Astrocyte (in vitro differentiated cells and primary cell): Measurements from ENCODE around the gene TRIB2. TPM values are rescaled to one million over a fixed set of nuclear protein-coding genes. Genes with fewer than 3 reads are reported as not detected.

ENCODE experiments used
- DNase-seq: peaks from one replicate; pipeline ENCODE4 v3.0.0-alpha.2; 2010; ENCODE audit warnings: low read depth
- FAIRE-seq: peaks from 2 replicates; lab custom pipeline; 2011; peaks lifted over from hg19 to GRCh38; lab: Jason Lieb, UNC
- H2AFZ ChIP-seq: 2 replicates; pipeline ENCODE4 v1.6.0; 2012; ENCODE audit warnings: low read depth, low read length, inconsistent platforms
- H3K27ac ChIP-seq: 2 replicates; pipeline ENCODE4 v1.5.1; 2011; ENCODE audit warnings: low read depth, low read length, inconsistent platforms
- H3K27me3 ChIP-seq: 2 replicates; pipeline ENCODE4 v1.6.0; 2011; ENCODE audit warnings: low read length, inconsistent platforms; ENCODE audit not compliant: insufficient read depth
- H3K36me3 ChIP-seq: 2 replicates; pipeline ENCODE4 v1.5.1; 2011; ENCODE audit warnings: low read length, inconsistent platforms; ENCODE audit not compliant: insufficient read depth
- H3K4me1 ChIP-seq: 2 replicates; pipeline ENCODE4 v1.5.1; 2011; ENCODE audit warnings: low read length, inconsistent platforms; ENCODE audit not compliant: insufficient read depth
- H3K4me2 ChIP-seq: 2 replicates; pipeline ENCODE4 v1.6.0; 2012; ENCODE audit warnings: low read length, inconsistent platforms
- H3K4me3 ChIP-seq: 2 replicates; pipeline ENCODE4 v1.5.1; 2011; ENCODE audit warnings: low read depth, mild to moderate bottlenecking, low read length, inconsistent platforms; ENCODE audit not compliant: insufficient read depth
- H3K79me2 ChIP-seq: 2 replicates; pipeline ENCODE4 v1.6.0; 2012; ENCODE audit warnings: mild to moderate bottlenecking, low read length, inconsistent platforms; ENCODE audit not compliant: insufficient read depth
- H3K9ac ChIP-seq: 2 replicates; pipeline ENCODE4 v1.6.0; 2012; ENCODE audit warnings: mild to moderate bottlenecking, low read length, inconsistent platforms
- H3K9me3 ChIP-seq: 2 replicates; pipeline ENCODE4 v1.5.1; 2012; ENCODE audit warnings: low read depth, mild to moderate bottlenecking, low read length, inconsistent platforms; ENCODE audit not compliant: insufficient read depth
- H4K20me1 ChIP-seq: 2 replicates; pipeline ENCODE4 v1.6.0; 2012; ENCODE audit warnings: low read length, inconsistent platforms; ENCODE audit not compliant: insufficient read depth
- H3K27ac Mint-ChIP-seq: one replicate; pipeline ENCODE4 v1.8.0; 2021; ENCODE audit warnings: mild to moderate bottlenecking, mixed read lengths; ENCODE audit not compliant: unreplicated experiment
- H3K27me3 Mint-ChIP-seq: one replicate; pipeline ENCODE4 v1.8.0; 2021; ENCODE audit warnings: low read depth, mixed read lengths; ENCODE audit not compliant: unreplicated experiment
- H3K36me3 Mint-ChIP-seq: one replicate; pipeline ENCODE4 v1.8.0; 2021; ENCODE audit warnings: low read depth, mixed read lengths; ENCODE audit not compliant: unreplicated experiment
- H3K4me1 Mint-ChIP-seq: one replicate; pipeline ENCODE4 v1.8.0; 2021; ENCODE audit warnings: low read depth, mixed read lengths; ENCODE audit not compliant: unreplicated experiment
- H3K4me3 Mint-ChIP-seq: one replicate; pipeline ENCODE4 v1.8.0; 2021; ENCODE audit warnings: mild to moderate bottlenecking, moderate library complexity, mixed read lengths; ENCODE audit not compliant: unreplicated experiment
- H3K9me3 Mint-ChIP-seq: one replicate; pipeline ENCODE4 v1.8.0; 2021; ENCODE audit warnings: mild to moderate bottlenecking, mixed read lengths; ENCODE audit not compliant: unreplicated experiment
- EZH2 ChIP-seq: IDR thresholded peaks from 2 replicates; pipeline ENCODE4 v1.6.1; 2012; ENCODE audit warnings: mild to moderate bottlenecking, low read length, inconsistent platforms; ENCODE audit not compliant: insufficient read depth
- total RNA-seq: library from RNA; stranded (reverse); gene quantifications from 2 replicates; pipeline ENCODE4 v1.2.1, GENCODE V29; 2021
- TF ChIP-seq, protein P1 (sequence below): IDR thresholded peaks from 2 replicates; pipeline ENCODE4 v1.5.1; 2011; ENCODE audit warnings: low read depth, mild to moderate bottlenecking, inconsistent platforms, low read length, moderate library complexity; ENCODE audit not compliant: insufficient read depth

Gene TRIB2
- total RNA-seq, 1 donor from 2014 or later: 22.6 TPM

DNA sequence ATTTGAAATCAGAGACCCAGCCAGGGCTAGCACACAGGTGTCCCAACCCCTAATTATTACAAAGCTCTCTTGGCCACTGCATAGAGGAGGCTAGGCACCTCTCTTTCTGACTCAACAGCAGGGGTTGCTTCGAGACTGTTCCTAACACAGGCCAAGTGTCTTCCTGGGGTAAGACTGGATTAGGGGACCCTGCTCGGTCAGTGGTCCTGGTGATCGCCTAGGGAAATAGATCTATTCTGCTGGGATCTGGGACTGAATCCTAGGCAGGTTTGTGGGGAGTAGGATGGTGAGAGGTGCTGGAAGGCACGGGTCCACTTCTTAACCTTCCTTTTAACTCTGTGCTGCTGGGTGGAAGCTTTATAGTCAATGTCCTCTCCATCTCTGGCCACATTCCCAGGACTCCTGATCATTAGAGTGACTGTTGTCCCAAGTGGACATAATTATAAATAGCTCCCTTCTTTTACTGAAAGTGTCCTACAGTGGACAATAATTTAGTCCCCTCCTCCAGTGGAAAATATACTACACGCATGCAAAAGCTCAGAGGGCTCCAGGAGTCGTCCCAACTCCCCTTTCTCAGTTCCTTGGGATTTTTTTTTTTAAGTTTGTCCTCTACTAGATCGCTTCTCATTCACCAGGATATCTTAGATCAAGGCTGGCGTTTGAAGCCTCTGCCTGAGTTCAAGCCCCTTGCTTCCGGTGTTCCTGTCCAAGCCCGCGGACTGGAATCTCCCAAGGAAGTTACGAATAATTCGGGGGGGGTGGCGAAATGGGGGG is 1.3 kb upstream of the TRIB2 start:
- H3K9ac ChIP-seq: peak overlapping the region; percentile 91
- peak overlapping the region; percentile 74 for H3K4me3 ChIP-seq
- H3K27ac ChIP-seq: peak overlapping the region; percentile 60
- H3K4me1 Mint-ChIP-seq: peaks cover 22% of the 10 kb centered on the region
- peaks cover 1% of the 10 kb centered on the region for H3K9me3 Mint-ChIP-seq
- H3K36me3 ChIP-seq: no peaks in the 10 kb centered on the region
- peak overlapping the region; percentile 88 for H3K4me2 ChIP-seq
- no peaks in the 10 kb centered on the region for H3K27me3 Mint-ChIP-seq
- peaks cover 16% of the 10 kb centered on the region for H4K20me1 ChIP-seq
- H3K27me3 ChIP-seq: no peaks in the 10 kb centered on the region
- peak overlapping the region; percentile 77 for H3K27ac Mint-ChIP-seq
- no peak for DNase-seq
- H3K9me3 ChIP-seq: no peaks in the 10 kb centered on the region
- FAIRE-seq: no peak
- TF ChIP-seq, protein P1, sequence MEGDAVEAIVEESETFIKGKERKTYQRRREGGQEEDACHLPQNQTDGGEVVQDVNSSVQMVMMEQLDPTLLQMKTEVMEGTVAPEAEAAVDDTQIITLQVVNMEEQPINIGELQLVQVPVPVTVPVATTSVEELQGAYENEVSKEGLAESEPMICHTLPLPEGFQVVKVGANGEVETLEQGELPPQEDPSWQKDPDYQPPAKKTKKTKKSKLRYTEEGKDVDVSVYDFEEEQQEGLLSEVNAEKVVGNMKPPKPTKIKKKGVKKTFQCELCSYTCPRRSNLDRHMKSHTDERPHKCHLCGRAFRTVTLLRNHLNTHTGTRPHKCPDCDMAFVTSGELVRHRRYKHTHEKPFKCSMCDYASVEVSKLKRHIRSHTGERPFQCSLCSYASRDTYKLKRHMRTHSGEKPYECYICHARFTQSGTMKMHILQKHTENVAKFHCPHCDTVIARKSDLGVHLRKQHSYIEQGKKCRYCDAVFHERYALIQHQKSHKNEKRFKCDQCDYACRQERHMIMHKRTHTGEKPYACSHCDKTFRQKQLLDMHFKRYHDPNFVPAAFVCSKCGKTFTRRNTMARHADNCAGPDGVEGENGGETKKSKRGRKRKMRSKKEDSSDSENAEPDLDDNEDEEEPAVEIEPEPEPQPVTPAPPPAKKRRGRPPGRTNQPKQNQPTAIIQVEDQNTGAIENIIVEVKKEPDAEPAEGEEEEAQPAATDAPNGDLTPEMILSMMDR: no peak
- no peak for TF ChIP-seq EZH2
- H3K36me3 Mint-ChIP-seq: no peaks in the 10 kb centered on the region
- no peak overlapping the region for H2AFZ ChIP-seq
- peaks cover 36% of the 10 kb centered on the region for H3K79me2 ChIP-seq
- H3K4me3 Mint-ChIP-seq: peak overlapping the region; percentile 88
- peaks cover 33% of the 10 kb centered on the region for H3K4me1 ChIP-seq

DNA sequence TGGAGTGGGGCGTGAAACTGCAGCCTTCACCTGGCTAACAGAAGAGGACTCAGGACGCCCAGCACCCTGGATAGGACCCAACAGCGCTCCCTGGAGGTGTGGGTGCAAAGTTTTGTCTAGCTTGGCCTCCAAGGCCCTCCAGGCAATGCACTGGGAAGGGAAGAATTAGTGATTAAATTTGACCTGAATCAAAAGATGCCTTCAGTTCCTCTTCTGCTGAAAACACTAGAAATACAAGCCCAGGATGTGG is 779 bp upstream of the TRIB2 start:
- no peaks in the 10 kb centered on the region for H3K9me3 ChIP-seq
- H3K4me1 ChIP-seq: peaks cover 33% of the 10 kb centered on the region
- Mint-ChIP-seq H3K4me1 (peaks cover 27% of the 10 kb centered on the region), H3K36me3 (no peaks in the 10 kb centered on the region), H3K27ac (peak overlapping the region; percentile 92), H3K9me3 (peaks cover under 1% of the 10 kb centered on the region), H3K27me3 (no peaks in the 10 kb centered on the region), H3K4me3 (peak overlapping the region; percentile 88)
- H2AFZ ChIP-seq: peak overlapping the region; percentile 53
- no peak for TF ChIP-seq EZH2
- TF ChIP-seq, protein P1: peak; percentile 55
- DNase-seq (peak; percentile 67), FAIRE-seq (no peak)
- peaks cover 16% of the 10 kb centered on the region for H4K20me1 ChIP-seq
- no peaks in the 10 kb centered on the region for H3K27me3 ChIP-seq
- H3K4me3 ChIP-seq: peak overlapping the region; percentile 74
- peak overlapping the region; percentile 91 for H3K9ac ChIP-seq
- peaks cover 41% of the 10 kb centered on the region for H3K79me2 ChIP-seq
- peak overlapping the region; percentile 88 for H3K4me2 ChIP-seq
- H3K36me3 ChIP-seq: no peaks in the 10 kb centered on the region
- H3K27ac ChIP-seq: peak overlapping the region; percentile 85
